Measurements from ENCODE around the gene CFAP61.
"Not testable (repeated sequence)": the region's sequence is repeated elsewhere in the genome, so short reads cannot be mapped to it uniquely, and the experiment has no call there.

CFAP61 gene

GRCh38 chr20:20241976-20242375, 189.6 kb downstream of the CFAP61 start:
- no peak for DNase-seq

GRCh38 chr20:20244384-20244783, 192.1 kb downstream of the CFAP61 start:
- DNase-seq, result not testable (repeated sequence)

GRCh38 chr20:20246996-20247633, 194.8 kb downstream of the CFAP61 start:
- no peak for DNase-seq

- DNase-seq, result peak in 1 of 2 donors; percentile 7
These were observed 196.4 kb downstream of the CFAP61 start for GRCh38 chr20:20248620-20249200.

- no peak for DNase-seq
These were observed 199.0 kb downstream of the CFAP61 start for GRCh38 chr20:20251317-20251716.

GRCh38 chr20:20251836-20252235, 199.5 kb downstream of the CFAP61 start:
- DNase-seq, result no peak

GRCh38 chr20:20253039-20253743, 200.9 kb downstream of the CFAP61 start:
- no peak for DNase-seq

- no peak for DNase-seq
These were observed 201.5 kb downstream of the CFAP61 start for GRCh38 chr20:20253744-20254330.

- DNase-seq, result peak in 1 of 2 donors; percentile 67
These were observed 202.8 kb downstream of the CFAP61 start for GRCh38 chr20:20255099-20255498.

- DNase-seq, result peak in 1 of 2 donors; percentile 53
These were observed 207.2 kb downstream of the CFAP61 start for GRCh38 chr20:20259533-20259932.

- DNase-seq, result peak in 1 of 2 donors; percentile 38
These were observed 208.8 kb downstream of the CFAP61 start for GRCh38 chr20:20261159-20261558.

GRCh38 chr20:20265210-20265609, 212.9 kb downstream of the CFAP61 start:
- DNase-seq, result no peak

GRCh38 chr20:20266552-20266951, 214.2 kb downstream of the CFAP61 start:
- DNase-seq, result no peak

GRCh38 chr20:20267685-20268370, 215.5 kb downstream of the CFAP61 start:
- DNase-seq, result no peak

GRCh38 chr20:20271271-20271670, 218.9 kb downstream of the CFAP61 start:
- DNase-seq, result no peak

- DNase-seq, result no peak
These were observed 220.4 kb downstream of the CFAP61 start for GRCh38 chr20:20272686-20273085.

GRCh38 chr20:20273286-20273685, 221.0 kb downstream of the CFAP61 start:
- no peak for DNase-seq

GRCh38 chr20:20274821-20275220, 222.5 kb downstream of the CFAP61 start:
- DNase-seq, result no peak

GRCh38 chr20:20275636-20276035, 223.3 kb downstream of the CFAP61 start:
- DNase-seq, result no peak

- DNase-seq, result no peak
These were observed 224.6 kb downstream of the CFAP61 start for GRCh38 chr20:20276811-20277530.

- no peak for DNase-seq
These were observed 225.6 kb downstream of the CFAP61 start for GRCh38 chr20:20277894-20278335.

GRCh38 chr20:20286061-20286460, 233.7 kb downstream of the CFAP61 start:
- DNase-seq, result no peak
